ENCODE measurements around the gene BCLAF3. TPM values are rescaled to one million over a fixed set of nuclear protein-coding genes. Genes with fewer than 3 reads are reported as not detected.

Gene BCLAF3
- polyA plus RNA-seq (1.5 to 3.0 TPM (median 1.6 TPM) in 3 replicates), polyA minus RNA-seq (0.20 to 4.9 TPM (median 0.82 TPM) in 3 replicates)
- polyA plus RNA-seq (2011; ENCODE audit: low read depth) = 8.4 TPM
- 1.3 and 2.4 TPM in 2 replicates for polyA plus RNA-seq (2011; cell fraction: cytosol; rRNA removed)
- polyA plus RNA-seq (2011; cell fraction: nucleus; rRNA removed) = 5.1 and 8.5 TPM in 2 replicates
- polyA plus RNA-seq (2012; ENCODE audit: low replicate concordance) = 2.3 and 3.2 TPM in 2 replicates
- 1.7 TPM for polyA minus RNA-seq (2011; cell fraction: cytosol; rRNA and poly(A)+ RNA removed)
- 2.2 and 6.4 TPM in 2 replicates for polyA minus RNA-seq (2011; cell fraction: nucleus; rRNA and poly(A)+ RNA removed)

DNA sequence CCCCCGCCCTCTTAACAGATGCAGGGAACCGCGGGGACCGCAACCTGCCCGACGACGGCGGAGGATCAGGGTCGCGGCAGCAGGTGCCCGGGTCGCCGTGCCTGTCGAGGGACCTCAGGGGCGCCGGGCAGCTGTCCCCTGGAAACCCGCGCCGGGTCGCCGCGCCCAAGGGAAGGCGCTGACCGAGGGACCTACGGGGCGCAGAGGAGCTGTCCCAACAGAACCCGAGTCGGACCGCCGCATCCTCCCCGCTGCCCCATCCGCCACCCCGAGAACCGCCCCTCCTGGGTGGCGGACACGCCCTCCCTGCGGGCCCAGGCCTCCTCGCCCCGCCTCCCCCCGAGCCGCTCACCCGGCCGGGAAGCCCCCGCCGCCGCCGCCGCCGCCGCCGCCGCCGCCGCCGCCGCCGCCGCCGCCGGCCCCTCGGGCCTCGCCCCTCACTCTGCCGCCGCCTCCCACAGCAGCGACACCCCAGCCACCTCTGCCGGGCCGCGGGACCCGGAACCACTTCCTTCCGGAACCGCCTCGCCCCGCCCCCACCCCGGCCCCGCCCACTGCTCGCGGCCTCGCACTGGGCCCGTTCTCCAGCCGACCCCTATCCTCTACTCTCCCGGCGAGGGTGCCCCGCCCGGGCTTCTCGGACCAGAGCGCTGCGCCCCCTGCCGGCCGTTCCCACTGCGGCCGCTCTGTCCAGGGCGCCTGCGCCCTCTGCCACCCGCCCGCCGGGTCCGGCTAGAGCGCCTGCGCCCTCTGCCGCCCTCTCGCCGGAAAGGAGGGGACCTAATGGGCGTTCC lies at the start of gene BCLAF3:
Gene BCLAF3 (minus strand): TSS at position 506 of the 794 bp plus-strand sequence. CDS start 20,797 bp downstream, outside the sequence.
- FAIRE-seq = no peak
- no peaks in the 10 kb centered on the region for H3K9me1 ChIP-seq (ENCODE audit: control insufficient read depth, extremely low read depth, insufficient read depth, low read length)
- no peaks in the 10 kb centered on the region for H3K4me1 ChIP-seq (ENCODE audit: control insufficient read depth, extremely low read depth, insufficient read depth, low read length)
- DNase-seq (ENCODE audit: low read depth, low spot score) = peak; percentile 13
- peak within 1 kb of the TSS; percentile 63 for H3K9ac ChIP-seq (ENCODE audit: control insufficient read depth, extremely low read depth, insufficient read depth, low read length)
- H3K36me3 ChIP-seq (ENCODE audit: control insufficient read depth in 2 of 2, extremely low read depth in 1 of 2, insufficient read depth in 2 of 2, low read length in 2 of 2) = no peaks in the 10 kb centered on the region
- H3K4me2 ChIP-seq (ENCODE audit: control insufficient read depth, extremely low read depth, insufficient read depth, low read depth, low read length) = peak within 1 kb of the TSS; percentile 70
- no peaks in the 10 kb centered on the region for H3K27me3 ChIP-seq (ENCODE audit: control insufficient read depth, extremely low read depth, insufficient read depth, low read length)
- TF ChIP-seq EZH2 (IDR thresholded peaks at IDR 0.05; ENCODE audit: low read length) = no peak
- TF ChIP-seq, protein P1, sequence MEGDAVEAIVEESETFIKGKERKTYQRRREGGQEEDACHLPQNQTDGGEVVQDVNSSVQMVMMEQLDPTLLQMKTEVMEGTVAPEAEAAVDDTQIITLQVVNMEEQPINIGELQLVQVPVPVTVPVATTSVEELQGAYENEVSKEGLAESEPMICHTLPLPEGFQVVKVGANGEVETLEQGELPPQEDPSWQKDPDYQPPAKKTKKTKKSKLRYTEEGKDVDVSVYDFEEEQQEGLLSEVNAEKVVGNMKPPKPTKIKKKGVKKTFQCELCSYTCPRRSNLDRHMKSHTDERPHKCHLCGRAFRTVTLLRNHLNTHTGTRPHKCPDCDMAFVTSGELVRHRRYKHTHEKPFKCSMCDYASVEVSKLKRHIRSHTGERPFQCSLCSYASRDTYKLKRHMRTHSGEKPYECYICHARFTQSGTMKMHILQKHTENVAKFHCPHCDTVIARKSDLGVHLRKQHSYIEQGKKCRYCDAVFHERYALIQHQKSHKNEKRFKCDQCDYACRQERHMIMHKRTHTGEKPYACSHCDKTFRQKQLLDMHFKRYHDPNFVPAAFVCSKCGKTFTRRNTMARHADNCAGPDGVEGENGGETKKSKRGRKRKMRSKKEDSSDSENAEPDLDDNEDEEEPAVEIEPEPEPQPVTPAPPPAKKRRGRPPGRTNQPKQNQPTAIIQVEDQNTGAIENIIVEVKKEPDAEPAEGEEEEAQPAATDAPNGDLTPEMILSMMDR (optimal IDR thresholded peaks at IDR 0.05 in 1 of 3, IDR thresholded peaks at IDR 0.05 in 1 of 3, conservative IDR thresholded peaks at IDR 0.05 in 1 of 3; ENCODE audit: extremely low read depth in 1 of 3, insufficient read depth in 2 of 3, low read length in 3 of 3) = peak in 2 of 3 experiments; percentile 65 to 69
- H2AFZ ChIP-seq (ENCODE audit: control insufficient read depth, low read length) = peak within 1 kb of the TSS; percentile 30
- H3K27ac ChIP-seq (ENCODE audit: control insufficient read depth, insufficient read depth, low read length) = no peak within 1 kb of the TSS
- H4K20me1 ChIP-seq (ENCODE audit: control insufficient read depth, extremely low read depth, insufficient read depth, low read length) = no peaks in the 10 kb centered on the region
- no peaks in the 10 kb centered on the region for H3K9me3 ChIP-seq (ENCODE audit: control insufficient read depth, low read depth, low read length)
- H3K79me2 ChIP-seq (ENCODE audit: control insufficient read depth, insufficient read depth, low read length) = no peaks in the 10 kb centered on the region
- H3K4me3 ChIP-seq (ENCODE audit: control insufficient read depth in 2 of 3, extremely low read depth in 1 of 3, insufficient read depth in 2 of 3, low read depth in 1 of 3, low read length in 3 of 3) = peak within 1 kb of the TSS; percentile 61 to 75 (median 69)
- dilution Hi-C loops (cut with MboI; ENCODE audit: extremely low pct_ligation_motif_present, low sequenced_read_pairs) = no loop called here

DNA sequence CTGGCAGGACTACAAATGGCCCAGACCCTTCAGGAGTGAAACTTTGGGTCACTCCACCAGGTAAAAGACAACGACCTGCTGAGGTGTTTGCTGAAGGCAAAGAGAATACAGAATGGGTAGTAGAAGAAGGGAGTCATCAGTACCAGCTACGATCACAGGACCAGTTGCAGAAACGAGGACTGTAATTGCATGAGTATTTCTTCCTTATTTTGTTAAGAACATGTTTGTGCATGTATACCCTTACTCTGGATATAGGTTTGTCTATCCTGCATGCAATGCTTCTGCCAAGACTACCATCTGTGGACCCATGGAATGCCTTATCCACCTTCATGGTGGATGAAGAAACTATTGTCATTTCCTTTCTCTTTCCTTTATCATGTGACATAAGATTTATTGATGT lies 48.1 kb upstream of the BCLAF3 start:
- no peak overlapping the region for H2AFZ ChIP-seq (ENCODE audit: control insufficient read depth, low read length)
- no peaks in the 10 kb centered on the region for H3K9me1 ChIP-seq (ENCODE audit: control insufficient read depth, extremely low read depth, insufficient read depth, low read length)
- no peak overlapping the region for H3K4me2 ChIP-seq (ENCODE audit: control insufficient read depth, extremely low read depth, insufficient read depth, low read depth, low read length)
- H3K79me2 ChIP-seq (ENCODE audit: control insufficient read depth, insufficient read depth, low read length) = no peaks in the 10 kb centered on the region
- no peak overlapping the region for H3K9ac ChIP-seq (ENCODE audit: control insufficient read depth, extremely low read depth, insufficient read depth, low read length)
- H3K27me3 ChIP-seq (ENCODE audit: control insufficient read depth, extremely low read depth, insufficient read depth, low read length) = no peaks in the 10 kb centered on the region
- DNase-seq (ENCODE audit: low read depth, low spot score) = no peak
- no peaks in the 10 kb centered on the region for H4K20me1 ChIP-seq (ENCODE audit: control insufficient read depth, extremely low read depth, insufficient read depth, low read length)
- no peak overlapping the region for H3K4me3 ChIP-seq (ENCODE audit: control insufficient read depth in 2 of 3, extremely low read depth in 1 of 3, insufficient read depth in 2 of 3, low read depth in 1 of 3, low read length in 3 of 3)
- FAIRE-seq = no peak
- TF ChIP-seq EZH2 (IDR thresholded peaks at IDR 0.05; ENCODE audit: low read length) = no peak
- TF ChIP-seq, protein P1 (optimal IDR thresholded peaks at IDR 0.05 in 1 of 3, IDR thresholded peaks at IDR 0.05 in 1 of 3, conservative IDR thresholded peaks at IDR 0.05 in 1 of 3; ENCODE audit: extremely low read depth in 1 of 3, insufficient read depth in 2 of 3, low read length in 3 of 3) = no peak
- no peaks in the 10 kb centered on the region for H3K4me1 ChIP-seq (ENCODE audit: control insufficient read depth, extremely low read depth, insufficient read depth, low read length)
- H3K9me3 ChIP-seq (ENCODE audit: control insufficient read depth, low read depth, low read length) = no peaks in the 10 kb centered on the region
- H3K36me3 ChIP-seq (ENCODE audit: control insufficient read depth in 2 of 2, extremely low read depth in 1 of 2, insufficient read depth in 2 of 2, low read length in 2 of 2) = no peaks in the 10 kb centered on the region
- H3K27ac ChIP-seq (ENCODE audit: control insufficient read depth, insufficient read depth, low read length) = no peak overlapping the region
- dilution Hi-C loops (cut with MboI; ENCODE audit: extremely low pct_ligation_motif_present, low sequenced_read_pairs) = no loop called here

Measured in keratinocyte (primary cell).